IMR-90 (cell line): Measurements from ENCODE around the gene DNM1.

Experiments
- BHLHE40 ChIP-seq: fragments of 150-350 bp; IDR thresholded peaks from 2 replicates; pipeline ENCODE4 v1.6.1; 2016; ENCODE audit warnings: mild to moderate bottlenecking, low read depth, low read length
- CEBPB ChIP-seq: IDR thresholded peaks from 2 replicates; pipeline ENCODE4 v1.6.1; 2012; ENCODE audit warnings: low read depth, low read length, improper control_type of control experiment
- CTCF ChIP-seq: conservative IDR thresholded peaks from 2 replicates; pipeline ENCODE4 v1.5.1; 2012; ENCODE audit warnings: mild to moderate bottlenecking, low read depth, low read length, improper control_type of control experiment
- ELK1 ChIP-seq: fragments of 150-350 bp; IDR thresholded peaks from 2 replicates; pipeline ENCODE4 v1.6.1; 2016; ENCODE audit warnings: low read depth, mild to moderate bottlenecking, low read length, moderate library complexity, borderline replicate concordance
- FOS ChIP-seq: fragments of 150-350 bp; IDR thresholded peaks from 2 replicates; pipeline ENCODE4 v1.6.1; 2016; ENCODE audit warnings: low read depth, low read length
- MAFK ChIP-seq: IDR thresholded peaks from 2 replicates; pipeline ENCODE4 v1.6.1; 2012; ENCODE audit warnings: low read depth, low read length, improper control_type of control experiment
- MAZ ChIP-seq: IDR thresholded peaks from 2 replicates; pipeline ENCODE4 v1.6.1; 2012; ENCODE audit warnings: low read depth, mild to moderate bottlenecking, low read length, improper control_type of control experiment, moderate library complexity, borderline replicate concordance
- NFE2L2 ChIP-seq: fragments of 150-350 bp; IDR thresholded peaks from 2 replicates; pipeline ENCODE4 v1.6.1; 2016; ENCODE audit warnings: low read depth, mild to moderate bottlenecking, low read length
- POLR2A ChIP-seq: IDR thresholded peaks from 2 replicates; pipeline ENCODE4 v1.6.1; 2012; ENCODE audit warnings: mild to moderate bottlenecking, low read depth, low read length
- RAD21 ChIP-seq: IDR thresholded peaks from 2 replicates; pipeline ENCODE4 v1.6.1; 2012; ENCODE audit warnings: low read length, improper control_type of control experiment
- RCOR1 ChIP-seq: IDR thresholded peaks from 2 replicates; pipeline ENCODE4 v1.6.1; 2012; ENCODE audit warnings: mild to moderate bottlenecking, low read length, improper control_type of control experiment; ENCODE audit not compliant: insufficient replicate concordance
- RFX5 ChIP-seq: IDR thresholded peaks from 2 replicates; pipeline ENCODE4 v1.8.0; 2012; ENCODE audit warnings: low read depth, mild to moderate bottlenecking, low read length, moderate library complexity
- SMC3 ChIP-seq: fragments of 150-350 bp; IDR thresholded peaks from 2 replicates; pipeline ENCODE4 v1.6.1; 2016; ENCODE audit warnings: low read depth, mild to moderate bottlenecking, antibody characterized with exemption, low read length, moderate library complexity
- USF2 ChIP-seq: fragments of 150-350 bp; IDR thresholded peaks from 2 replicates; pipeline ENCODE4 v1.6.1; 2017; ENCODE audit warnings: mild to moderate bottlenecking, antibody characterized with exemption, low read length, low read depth

GRCh38 chr9:128218518-128219389, 15.6 kb downstream of the DNM1 start:
- TF ChIP-seq CTCF (no peak), RCOR1 (no peak), POLR2A (no peak), CEBPB (no peak), MAZ (no peak), BHLHE40 (no peak), RFX5 (no peak), USF2 (no peak), RAD21 (no peak), FOS (no peak), ELK1 (no peak), NFE2L2 (no peak), SMC3 (no peak), MAFK (no peak)
